ENCODE data around the gene KLHL29.

The KLHL29 gene

GRCh38 chr2:23530909-23531276 is 145.9 kb downstream of the KLHL29 start:
- TF ChIP-seq SPI1 (IDR thresholded peaks at IDR 0.05; ENCODE audit: borderline replicate concordance, low read depth) (no peak), CTCF (IDR thresholded peaks at IDR 0.05; ENCODE audit: insufficient read depth, low read length) (no peak), POLR2AphosphoS5 (IDR thresholded peaks at IDR 0.05; ENCODE audit: low read depth) (no peak), GABPA (IDR thresholded peaks at IDR 0.05; ENCODE audit: low read depth) (no peak)
- TF ChIP-seq, protein P1, sequence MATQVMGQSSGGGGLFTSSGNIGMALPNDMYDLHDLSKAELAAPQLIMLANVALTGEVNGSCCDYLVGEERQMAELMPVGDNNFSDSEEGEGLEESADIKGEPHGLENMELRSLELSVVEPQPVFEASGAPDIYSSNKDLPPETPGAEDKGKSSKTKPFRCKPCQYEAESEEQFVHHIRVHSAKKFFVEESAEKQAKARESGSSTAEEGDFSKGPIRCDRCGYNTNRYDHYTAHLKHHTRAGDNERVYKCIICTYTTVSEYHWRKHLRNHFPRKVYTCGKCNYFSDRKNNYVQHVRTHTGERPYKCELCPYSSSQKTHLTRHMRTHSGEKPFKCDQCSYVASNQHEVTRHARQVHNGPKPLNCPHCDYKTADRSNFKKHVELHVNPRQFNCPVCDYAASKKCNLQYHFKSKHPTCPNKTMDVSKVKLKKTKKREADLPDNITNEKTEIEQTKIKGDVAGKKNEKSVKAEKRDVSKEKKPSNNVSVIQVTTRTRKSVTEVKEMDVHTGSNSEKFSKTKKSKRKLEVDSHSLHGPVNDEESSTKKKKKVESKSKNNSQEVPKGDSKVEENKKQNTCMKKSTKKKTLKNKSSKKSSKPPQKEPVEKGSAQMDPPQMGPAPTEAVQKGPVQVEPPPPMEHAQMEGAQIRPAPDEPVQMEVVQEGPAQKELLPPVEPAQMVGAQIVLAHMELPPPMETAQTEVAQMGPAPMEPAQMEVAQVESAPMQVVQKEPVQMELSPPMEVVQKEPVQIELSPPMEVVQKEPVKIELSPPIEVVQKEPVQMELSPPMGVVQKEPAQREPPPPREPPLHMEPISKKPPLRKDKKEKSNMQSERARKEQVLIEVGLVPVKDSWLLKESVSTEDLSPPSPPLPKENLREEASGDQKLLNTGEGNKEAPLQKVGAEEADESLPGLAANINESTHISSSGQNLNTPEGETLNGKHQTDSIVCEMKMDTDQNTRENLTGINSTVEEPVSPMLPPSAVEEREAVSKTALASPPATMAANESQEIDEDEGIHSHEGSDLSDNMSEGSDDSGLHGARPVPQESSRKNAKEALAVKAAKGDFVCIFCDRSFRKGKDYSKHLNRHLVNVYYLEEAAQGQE (IDR thresholded peaks at IDR 0.05; ENCODE audit: insufficient replicate concordance, low read depth) = no peak
- Histone ChIP-seq H3K27me3 (ENCODE audit: insufficient read depth, poor library complexity, severe bottlenecking) (peaks cover 6% of the 10 kb centered on the region), H3K4me3 (replicated peaks; ENCODE audit: insufficient read depth, low read length) (no peak overlapping the region), H3K27ac (replicated peaks) (no peak overlapping the region)
- no peak for DNase-seq (ENCODE audit: low read depth in 1 of 2, low spot score in 1 of 2)

- H3K4me3 ChIP-seq (replicated peaks; ENCODE audit: insufficient read depth, low read length) = no peak overlapping the region
- TF ChIP-seq POLR2AphosphoS5 (IDR thresholded peaks at IDR 0.05; ENCODE audit: low read depth) (no peak), SPI1 (IDR thresholded peaks at IDR 0.05; ENCODE audit: borderline replicate concordance, low read depth) (no peak), CTCF (IDR thresholded peaks at IDR 0.05; ENCODE audit: insufficient read depth, low read length) (no peak), GABPA (IDR thresholded peaks at IDR 0.05; ENCODE audit: low read depth) (no peak)
- TF ChIP-seq, protein P1 (IDR thresholded peaks at IDR 0.05; ENCODE audit: insufficient replicate concordance, low read depth) = no peak
These were observed 146.3 kb downstream of the KLHL29 start for GRCh38 chr2:23531280-23531679.

DNA sequence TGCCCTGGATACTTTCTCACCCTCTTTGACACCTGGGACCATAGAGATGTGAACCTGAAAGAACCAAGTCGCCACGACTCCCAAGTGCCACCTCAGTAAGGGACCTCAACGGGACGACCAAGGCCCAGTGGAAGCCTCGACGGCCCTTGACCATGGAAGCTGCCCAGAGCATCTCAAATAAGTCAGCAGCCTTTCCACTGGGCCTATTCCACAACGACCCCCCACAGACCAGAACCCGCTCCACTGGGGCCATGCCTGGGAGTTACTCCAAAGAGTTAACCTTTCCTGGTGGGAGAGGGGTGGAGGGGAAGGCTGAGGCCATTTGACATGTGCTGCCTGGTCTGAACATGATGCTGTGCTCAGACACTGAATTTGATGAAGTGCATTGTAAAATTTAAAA is 146.9 kb downstream of the KLHL29 start:
- peaks cover 5% of the 10 kb centered on the region for H3K27me3 ChIP-seq (ENCODE audit: insufficient read depth, poor library complexity, severe bottlenecking)
- no peak overlapping the region for H3K27ac ChIP-seq (replicated peaks)
- no peak for TF ChIP-seq CTCF (IDR thresholded peaks at IDR 0.05; ENCODE audit: insufficient read depth, low read length)
- TF ChIP-seq SPI1 (IDR thresholded peaks at IDR 0.05; ENCODE audit: borderline replicate concordance, low read depth) = no peak
- TF ChIP-seq, protein P1 (IDR thresholded peaks at IDR 0.05; ENCODE audit: insufficient replicate concordance, low read depth) = no peak
- TF ChIP-seq POLR2AphosphoS5 (IDR thresholded peaks at IDR 0.05; ENCODE audit: low read depth) = no peak
- TF ChIP-seq GABPA (IDR thresholded peaks at IDR 0.05; ENCODE audit: low read depth) = no peak
- no peak overlapping the region for H3K4me3 ChIP-seq (replicated peaks; ENCODE audit: insufficient read depth, low read length)
- DNase-seq (ENCODE audit: low read depth in 1 of 2, low spot score in 1 of 2) = no peak

More at GRCh38 chr2:23531280-23531679, 146.3 kb downstream of the KLHL29 start:
- no peak overlapping the region for H3K27ac ChIP-seq (replicated peaks)
- H3K27me3 ChIP-seq (ENCODE audit: insufficient read depth, poor library complexity, severe bottlenecking) = peaks cover 6% of the 10 kb centered on the region
- DNase-seq (ENCODE audit: low read depth in 1 of 2, low spot score in 1 of 2) = no peak

Measured in HL-60 (cell line).